ENCODE results near the gene PITPNB.

GRCh38 chr22:27885977-27886842 lies 32.8 kb downstream of the PITPNB start:
- TF ChIP-seq POLR2A (IDR thresholded peaks at IDR 0.05) (no peak), CTCF (IDR thresholded peaks at IDR 0.05) (peak; percentile 79 to 87 (median 84))
